RCC 7860 (cell line): ENCODE data around the gene MCIDAS.

Source experiments
- DNase-seq: peaks from one replicate; pipeline ENCODE4 v3.0.0-alpha.2; 2015; ENCODE audit warnings: low spot score
- FAIRE-seq: peaks from 2 replicates; lab custom pipeline; 2012; peaks lifted over from hg19 to GRCh38; lab: Jason Lieb, UNC

Gene MCIDAS

DNA sequence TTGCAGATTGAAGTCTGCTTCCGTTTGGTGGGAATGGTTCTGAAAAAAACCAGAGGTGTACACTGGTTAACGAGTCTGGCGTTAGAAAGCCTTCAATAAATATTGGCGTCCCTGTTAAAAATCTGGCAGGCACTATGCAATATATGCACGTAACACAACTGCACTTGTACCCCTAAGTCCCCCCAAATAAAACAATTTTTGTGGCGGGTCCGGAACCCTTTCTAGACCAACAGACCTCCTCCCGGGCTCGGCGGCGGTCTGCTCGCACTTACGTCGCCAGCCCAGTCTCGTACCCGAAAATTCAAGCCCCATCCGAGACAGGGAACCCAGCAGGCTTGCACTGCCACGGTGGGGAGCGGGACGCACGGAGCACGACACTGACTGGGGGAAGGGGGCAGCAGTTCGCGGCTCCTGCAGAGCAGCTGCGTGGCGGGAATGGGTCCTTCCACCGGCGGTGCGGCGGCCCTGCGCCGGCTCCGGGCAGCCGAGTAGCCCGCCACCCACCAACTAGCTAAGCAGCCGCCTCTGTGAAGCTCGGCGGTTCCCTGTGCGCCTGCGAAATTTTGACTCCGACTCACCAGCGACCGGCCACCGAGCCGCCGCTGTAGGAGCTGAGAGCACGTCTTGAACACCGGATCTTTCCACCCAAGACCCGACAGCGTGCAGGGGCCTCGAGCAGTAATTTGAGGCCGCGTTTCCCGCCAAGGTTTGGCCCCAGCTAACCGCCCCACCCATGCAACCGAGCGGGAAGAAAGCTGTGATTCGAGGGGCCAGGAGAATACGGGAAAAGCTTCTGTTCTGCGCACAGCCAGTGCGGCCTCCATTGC is 3.9 kb downstream of the MCIDAS start:
- FAIRE-seq (no peak), DNase-seq (no peak)

DNA sequence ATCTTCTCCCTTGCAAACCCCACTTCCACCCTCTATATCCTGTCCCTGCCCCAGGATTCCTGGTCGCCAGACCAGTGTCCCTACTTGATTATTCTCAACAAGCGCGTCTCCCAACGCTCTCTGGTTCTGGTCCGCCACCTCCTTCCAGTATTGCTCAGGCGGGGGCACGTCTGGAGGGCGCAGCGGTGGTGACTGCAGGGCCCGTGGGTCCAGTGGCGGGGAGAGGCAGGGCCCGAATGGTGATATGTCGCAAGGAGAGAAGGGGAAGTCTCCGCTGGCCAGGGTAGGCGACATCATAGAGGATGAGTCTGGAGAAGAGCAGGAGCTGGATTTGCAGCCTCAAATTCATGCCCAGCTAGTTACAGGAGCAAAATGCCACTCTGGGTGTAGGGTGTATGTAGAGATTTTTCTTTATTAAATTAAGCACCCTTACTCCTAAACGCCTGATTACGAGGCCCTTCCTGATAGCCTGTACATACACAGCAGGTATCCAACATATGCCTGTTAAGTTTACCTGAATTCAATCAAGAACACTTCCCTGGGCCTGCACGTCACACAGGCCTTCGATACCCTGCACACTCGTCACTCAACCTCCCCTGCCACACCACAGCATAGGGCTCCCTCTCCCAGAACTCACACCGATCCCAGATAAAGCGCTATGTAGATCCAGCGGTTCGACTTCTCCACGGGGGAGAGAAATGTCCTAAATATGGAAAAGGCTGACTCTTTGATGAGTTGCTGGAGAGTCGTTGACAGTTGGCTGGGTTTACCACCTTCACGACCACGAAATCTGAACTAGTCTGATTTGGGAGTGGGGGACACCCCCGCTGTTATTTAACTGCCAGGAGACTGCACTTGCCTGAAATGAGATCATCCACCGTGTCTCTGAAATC is 4.8 kb downstream of the MCIDAS start:
- DNase-seq (no peak), FAIRE-seq (no peak)

GRCh38 chr5:55220433-55221185 is 6.5 kb downstream of the MCIDAS start:
- FAIRE-seq (no peak), DNase-seq (no peak)

DNA sequence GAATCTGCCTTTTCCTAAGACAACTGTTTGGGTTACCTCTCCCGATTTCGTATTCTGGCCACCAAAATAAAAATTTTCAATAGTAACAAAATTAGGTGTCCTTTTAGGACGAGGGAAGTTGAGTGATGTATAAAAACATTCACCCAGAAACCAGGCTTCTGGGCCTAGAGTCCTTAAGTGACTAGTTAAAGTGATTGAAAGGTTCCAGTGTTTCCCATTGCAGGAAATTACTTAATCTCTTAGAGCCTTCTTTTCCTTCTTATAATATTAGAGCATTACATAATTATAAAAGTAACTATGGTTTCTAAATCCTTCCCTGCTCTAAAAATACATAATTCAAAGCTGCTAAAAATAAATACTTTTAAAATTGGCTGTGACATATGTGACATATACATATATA is 7.3 kb downstream of the MCIDAS start:
- no peak for DNase-seq
- no peak for FAIRE-seq

- FAIRE-seq (no peak), DNase-seq (no peak)
Measured at GRCh38 chr5:55218967-55219366, 8.1 kb downstream of the MCIDAS start.

GRCh38 chr5:55211184-55211874 is 15.8 kb downstream of the MCIDAS start:
- FAIRE-seq (no peak), DNase-seq (no peak)

GRCh38 chr5:55205001-55205400 is 22.1 kb downstream of the MCIDAS start:
- no peak for DNase-seq
- FAIRE-seq: no peak

DNA sequence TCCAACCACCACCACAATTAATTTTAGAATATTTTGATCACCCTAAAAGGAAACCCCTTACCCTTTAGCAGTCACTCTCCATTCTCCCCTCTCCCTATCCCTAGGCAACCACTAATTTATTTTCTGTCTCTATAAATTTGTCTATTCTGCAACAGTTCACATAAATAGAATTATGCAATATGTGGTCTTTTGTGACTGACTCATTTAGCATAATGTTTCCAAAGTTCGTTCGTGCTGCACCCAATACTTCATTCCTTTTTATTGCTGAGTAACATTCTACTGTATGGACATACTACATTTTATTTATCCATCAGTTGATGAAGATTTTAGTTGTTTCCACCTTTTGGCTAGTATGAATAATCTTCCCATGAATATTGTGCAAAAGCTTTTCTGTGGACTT is 36.0 kb downstream of the MCIDAS start:
- DNase-seq (no peak), FAIRE-seq (no peak)

- no peak for DNase-seq
- no peak for FAIRE-seq
Measured at GRCh38 chr5:55188656-55189540, 38.2 kb downstream of the MCIDAS start.

DNA sequence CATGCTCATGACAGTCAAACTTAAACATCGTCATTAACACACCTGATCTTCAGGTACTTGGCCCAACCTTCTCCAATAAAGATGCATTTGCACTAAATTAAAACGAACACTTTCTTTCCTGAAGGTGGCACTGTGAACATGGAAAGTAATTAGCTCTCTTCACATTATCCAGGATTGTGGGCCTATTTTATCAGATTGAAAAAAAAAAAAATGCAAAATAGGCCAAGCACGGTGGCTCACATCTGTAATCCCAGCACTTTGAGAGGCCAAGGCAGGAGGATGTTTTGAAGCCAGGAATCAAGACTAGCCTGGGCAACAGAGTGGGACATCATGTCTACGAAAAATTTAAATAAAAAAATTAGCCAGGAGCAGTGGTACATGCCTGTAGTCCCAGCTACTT is 39.7 kb downstream of the MCIDAS start:
- no peak for DNase-seq

DNA sequence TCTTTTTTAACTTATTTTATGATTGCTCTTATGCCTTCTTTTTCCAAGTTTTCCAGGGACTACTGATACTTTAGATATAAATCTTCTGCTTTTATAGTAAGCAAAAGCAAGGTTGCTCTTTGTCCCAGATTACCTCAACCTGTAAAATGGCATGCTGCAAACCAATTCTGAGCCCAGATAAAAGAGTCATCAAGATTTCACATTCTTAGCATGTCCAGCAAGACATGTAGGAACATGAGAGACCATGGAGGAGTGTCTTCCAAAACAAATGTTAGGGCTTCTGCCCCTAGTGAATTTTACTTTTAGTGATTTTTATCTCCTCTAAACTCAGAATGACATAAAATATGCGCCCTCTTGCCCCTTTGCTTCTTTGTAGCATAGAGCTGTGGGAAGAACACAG is 47.1 kb downstream of the MCIDAS start:
- DNase-seq (no peak), FAIRE-seq (no peak)

More for the DNA sequence above, 39.7 kb downstream of the MCIDAS start:
- FAIRE-seq: no peak

DNA sequence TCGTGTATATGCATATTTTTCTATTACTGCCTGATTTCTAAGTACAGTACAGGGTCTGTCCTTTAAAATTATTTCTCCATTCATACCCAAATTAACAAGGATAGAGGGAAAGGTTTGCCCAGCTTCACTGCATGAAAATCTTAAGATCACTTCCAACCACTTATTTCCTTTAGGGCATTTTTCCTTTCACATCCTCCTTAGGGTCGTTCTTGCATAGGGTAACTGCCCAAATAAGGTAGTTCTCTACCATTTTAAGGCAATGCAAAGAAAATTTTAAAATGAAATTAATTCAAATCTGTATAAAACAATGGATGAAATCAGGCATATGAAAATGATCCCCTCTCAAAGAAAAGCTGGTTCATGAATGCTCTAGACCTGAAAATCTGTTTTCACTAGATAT is 50.0 kb downstream of the MCIDAS start:
- DNase-seq (no peak), FAIRE-seq (no peak)

DNA sequence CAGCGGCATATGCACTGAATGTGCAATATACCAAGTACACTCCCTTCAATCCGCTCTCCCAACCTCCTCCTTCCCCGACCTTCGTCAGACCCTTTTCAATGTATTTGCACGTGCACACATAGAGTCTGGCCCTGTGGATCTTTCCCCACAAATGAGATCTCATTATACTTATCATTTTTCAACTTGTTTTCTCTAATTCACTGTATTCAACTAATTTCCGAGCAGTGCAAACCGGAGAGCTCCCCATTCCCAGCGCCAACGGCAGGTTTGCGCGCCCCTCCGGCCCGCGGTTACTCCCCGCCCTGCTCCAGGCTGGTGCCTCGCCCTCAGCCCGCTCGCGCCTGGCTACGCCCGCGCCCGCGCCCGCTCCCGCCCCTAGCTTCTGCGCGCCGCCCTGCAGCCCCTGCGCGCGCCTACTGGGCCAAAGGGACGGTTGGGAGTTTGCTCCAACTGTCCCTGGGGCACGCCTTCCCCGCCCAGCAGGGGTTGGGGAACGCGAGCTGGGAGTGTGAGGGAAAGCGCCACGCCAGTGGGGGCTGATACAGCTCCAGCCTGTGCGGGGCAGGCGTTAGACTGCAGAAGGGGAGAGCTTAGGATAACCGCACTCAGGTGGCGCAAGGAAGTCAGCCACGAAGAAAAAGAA is 50.8 kb downstream of the MCIDAS start:
- FAIRE-seq: no peak
- no peak for DNase-seq

- DNase-seq (no peak), FAIRE-seq (no peak)
Measured at GRCh38 chr5:55175781-55176175, 51.3 kb downstream of the MCIDAS start.

DNA sequence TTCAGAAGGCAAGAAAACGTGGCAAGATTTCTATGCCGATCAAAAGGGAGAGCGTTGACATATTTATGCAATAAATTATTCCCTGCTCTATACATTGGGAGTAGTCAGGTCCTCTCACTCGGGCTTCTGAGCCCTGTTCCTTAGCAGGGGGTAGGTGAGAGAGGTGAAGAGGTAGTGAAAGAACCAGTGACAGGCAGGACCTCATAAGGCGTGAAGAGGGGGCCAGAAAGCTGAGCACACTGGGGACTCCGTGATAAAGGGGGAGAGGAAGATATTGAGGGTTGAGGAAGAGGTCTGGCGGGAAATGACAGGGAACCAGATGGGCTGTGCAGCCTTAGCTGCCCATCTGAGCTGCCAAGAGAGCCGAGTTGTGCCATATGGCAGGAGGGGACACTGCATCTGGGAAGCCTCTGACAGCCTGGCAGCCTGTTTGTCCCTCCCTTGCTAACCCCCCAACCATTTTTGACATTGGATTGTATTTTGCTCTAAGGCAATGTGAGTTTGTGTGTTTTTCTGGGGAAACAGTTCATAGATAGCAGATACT is 53.4 kb downstream of the MCIDAS start:
- FAIRE-seq (no peak), DNase-seq (no peak)

GRCh38 chr5:55172937-55173686 is 54.0 kb downstream of the MCIDAS start, which contains the start of gene CDC20B:
Gene CDC20B, minus strand, starts transcription at chr5:55173177. Its CDS starts 177 bp downstream, at chr5:55173000.
- no peak for FAIRE-seq
- DNase-seq: peak; percentile 6

DNA sequence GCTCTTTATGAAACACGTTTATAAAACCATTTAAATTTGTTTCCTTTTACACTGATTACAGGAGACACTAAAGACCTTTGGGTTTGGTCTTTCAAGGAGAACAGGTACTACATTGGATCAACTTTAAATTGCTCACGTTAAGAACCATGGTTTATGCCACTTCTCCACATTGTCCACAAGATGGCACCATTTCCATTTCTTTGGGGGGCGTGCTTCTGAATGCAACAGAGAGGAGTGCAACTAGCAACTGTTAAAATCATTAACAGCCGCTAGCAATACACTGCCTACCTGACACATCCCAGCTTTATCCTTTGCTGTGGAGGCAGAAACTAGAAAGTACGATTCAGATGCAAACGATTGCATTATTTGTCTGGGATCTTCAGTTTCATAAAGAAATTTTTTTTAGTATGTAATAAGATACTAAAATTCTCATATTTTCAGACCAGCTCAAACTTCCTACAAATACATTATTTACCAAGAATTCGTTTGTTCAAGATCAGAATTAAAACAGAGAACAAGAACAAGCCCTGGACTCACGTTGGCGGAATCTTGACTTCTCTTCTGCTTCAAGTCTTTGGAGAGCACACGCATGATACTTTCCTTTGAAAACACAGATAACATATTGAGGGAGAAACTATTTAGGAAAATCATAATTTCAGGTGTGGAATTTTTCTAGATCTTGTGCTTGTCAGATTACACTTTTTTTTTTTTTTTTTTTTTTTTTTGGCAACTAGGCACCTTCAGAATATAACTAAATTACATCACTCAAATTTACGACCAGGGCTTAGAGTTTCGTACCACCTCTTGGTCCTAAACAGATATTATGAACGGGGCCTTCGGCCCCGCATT is 54.8 kb downstream of the MCIDAS start:
- DNase-seq: peak; percentile 50
- FAIRE-seq: no peak
